NCI-H128 (cell line): ENCODE measurements around the gene RUNX1.
"Not testable (repeated sequence)": the region's sequence is repeated elsewhere in the genome, so short reads cannot be mapped to it uniquely, and the experiment has no call there.

Experiments
- DNase-seq: peaks from one replicate; lab custom pipeline; 2025; ENCODE audit not compliant: unreplicated experiment; lab: John Stamatoyannopoulos, UW

The RUNX1 gene

GRCh38 chr21:34994766-34995631 is 54.1 kb downstream of the RUNX1 start:
- no peak for DNase-seq

- DNase-seq: not testable (repeated sequence)
Observed at GRCh38 chr21:34993521-34993921, 55.6 kb downstream of the RUNX1 start.

GRCh38 chr21:34992736-34993398 is 56.2 kb downstream of the RUNX1 start:
- DNase-seq: no peak

- DNase-seq: no peak
Observed at GRCh38 chr21:34992180-34992579, 56.9 kb downstream of the RUNX1 start.

GRCh38 chr21:34991366-34991957 is 57.6 kb downstream of the RUNX1 start:
- no peak for DNase-seq

GRCh38 chr21:34990842-34991241 is 58.3 kb downstream of the RUNX1 start:
- DNase-seq: no peak

- no peak for DNase-seq
Observed at GRCh38 chr21:34989337-34990151, 59.6 kb downstream of the RUNX1 start.

GRCh38 chr21:34988625-34989024 is 60.5 kb downstream of the RUNX1 start:
- no peak for DNase-seq

GRCh38 chr21:34988139-34988538 is 61.0 kb downstream of the RUNX1 start:
- no peak for DNase-seq

GRCh38 chr21:34987501-34988072 is 61.5 kb downstream of the RUNX1 start:
- DNase-seq: no peak

GRCh38 chr21:34986561-34987500 is 62.3 kb downstream of the RUNX1 start:
- no peak for DNase-seq

GRCh38 chr21:34984356-34985058 is 64.6 kb downstream of the RUNX1 start:
- no peak for DNase-seq

- DNase-seq: no peak
Observed at GRCh38 chr21:34983680-34984086, 65.4 kb downstream of the RUNX1 start.

- no peak for DNase-seq
Observed at GRCh38 chr21:34981791-34982190, 67.3 kb downstream of the RUNX1 start.

GRCh38 chr21:34980423-34981115 is 68.5 kb downstream of the RUNX1 start:
- DNase-seq: no peak

GRCh38 chr21:34979383-34979782 is 69.7 kb downstream of the RUNX1 start:
- no peak for DNase-seq

GRCh38 chr21:34977333-34977732 is 71.8 kb downstream of the RUNX1 start:
- no peak for DNase-seq

- DNase-seq: no peak
Observed at GRCh38 chr21:34974162-34974981, 74.7 kb downstream of the RUNX1 start.
